NCI-H2196 treated with DMSO at 0.1 percent for 48 hours (cell line): ENCODE data around the gene CCDC13.

Experiments
- DNase-seq: peaks from one replicate; lab custom pipeline; 2025; ENCODE audit not compliant: unreplicated experiment; lab: John Stamatoyannopoulos, UW

Gene CCDC13

GRCh38 chr3:42799376-42799775, 26.3 kb upstream of the CCDC13 start:
- no peak for DNase-seq

- no peak for DNase-seq
These were observed 23.4 kb upstream of the CCDC13 start for GRCh38 chr3:42796332-42796885.

- no peak for DNase-seq
These were observed 22.6 kb upstream of the CCDC13 start for GRCh38 chr3:42795621-42796181.

- DNase-seq, result no peak
These were observed 17.7 kb upstream of the CCDC13 start for GRCh38 chr3:42790714-42791229.

GRCh38 chr3:42786631-42787030, 13.6 kb upstream of the CCDC13 start:
- no peak for DNase-seq

GRCh38 chr3:42786212-42786611, 13.2 kb upstream of the CCDC13 start:
- DNase-seq, result no peak

- DNase-seq, result no peak
These were observed 8.0 kb upstream of the CCDC13 start for GRCh38 chr3:42780892-42781700.

- no peak for DNase-seq
These were observed 7.3 kb upstream of the CCDC13 start for GRCh38 chr3:42780398-42780797.

GRCh38 chr3:42778644-42779043, 5.6 kb upstream of the CCDC13 start:
- DNase-seq, result no peak

- no peak for DNase-seq
These were observed 327 bp upstream of the CCDC13 start for GRCh38 chr3:42773409-42773751.

- no peak for DNase-seq
These were observed 1.8 kb downstream of the CCDC13 start for GRCh38 chr3:42771271-42771670.

- no peak for DNase-seq
These were observed 3.4 kb downstream of the CCDC13 start for GRCh38 chr3:42769477-42770131.

GRCh38 chr3:42764561-42765295, 8.3 kb downstream of the CCDC13 start:
- no peak for DNase-seq

GRCh38 chr3:42764115-42764514, 8.9 kb downstream of the CCDC13 start:
- no peak for DNase-seq

GRCh38 chr3:42763021-42763420, 10.0 kb downstream of the CCDC13 start:
- no peak for DNase-seq

GRCh38 chr3:42762046-42762724, 10.9 kb downstream of the CCDC13 start:
- no peak for DNase-seq

GRCh38 chr3:42758126-42758525, 14.9 kb downstream of the CCDC13 start:
- DNase-seq, result no peak

GRCh38 chr3:42756681-42757213, 16.3 kb downstream of the CCDC13 start:
- no peak for DNase-seq

- peak; percentile 4 for DNase-seq
These were observed 17.1 kb downstream of the CCDC13 start for GRCh38 chr3:42755681-42756578.
